ENCODE data around the gene CD81. TPM values are rescaled to one million over a fixed set of nuclear protein-coding genes. Genes with fewer than 3 reads are reported as not detected.

CD81 gene
- total RNA-seq, 3 donors from 2014 or later (not counting 1 experiment from before 2014, with no cell fraction given) = 263 to 292 (median 263) TPM

- no peak for ATAC-seq
- Histone ChIP-seq H3K27ac (ENCODE audit: low read length) (no peak overlapping the region), H3K4me3 (ENCODE audit: low read length) (no peak overlapping the region), H3K36me3 (ENCODE audit: control insufficient read depth, insufficient read depth, low read length) (no peaks in the 10 kb centered on the region), H3K9me3 (ENCODE audit: control insufficient read depth, insufficient read depth, low read length) (no peaks in the 10 kb centered on the region), H3K27me3 (ENCODE audit: control insufficient read depth, insufficient read depth, low read length) (no peaks in the 10 kb centered on the region), H3K4me1 (ENCODE audit: control insufficient read depth, insufficient read depth, low read length) (no peaks in the 10 kb centered on the region)
- Mint-ChIP-seq H3K27ac (no peak overlapping the region), H3K36me3 (no peaks in the 10 kb centered on the region), H3K27me3 (ENCODE audit: low read depth in 2 of 2) (no peaks in the 10 kb centered on the region), H3K4me1 (no peaks in the 10 kb centered on the region), H3K4me3 (no peak overlapping the region), H3K9me3 (no peaks in the 10 kb centered on the region)
- TF ChIP-seq CTCF (IDR thresholded peaks at IDR 0.05) = no peak
- 90% methylated on average over 13 of the region's 13 CpGs for WGBS (ENCODE audit: insufficient coverage)
- no peak for DNase-seq
- intact Hi-C loops (cut with micrococcal nuclease) = no loop called here
These were observed 49.1 kb downstream of the CD81 start for GRCh38 chr11:2426221-2426620.

- Mint-ChIP-seq H3K9me3 (no peaks in the 10 kb centered on the region), H3K27ac (no peak overlapping the region), H3K4me1 (peaks cover 0 to 5% of the 10 kb centered on the region in 2 donors), H3K27me3 (ENCODE audit: low read depth in 2 of 2) (no peaks in the 10 kb centered on the region), H3K4me3 (no peak overlapping the region), H3K36me3 (no peaks in the 10 kb centered on the region)
- no peak for ATAC-seq
- H3K4me3 ChIP-seq (ENCODE audit: low read length) = no peak overlapping the region
- TF ChIP-seq CTCF (IDR thresholded peaks at IDR 0.05) = no peak
- H3K36me3 ChIP-seq (ENCODE audit: control insufficient read depth, insufficient read depth, low read length) = no peaks in the 10 kb centered on the region
- no peak overlapping the region for H3K27ac ChIP-seq (ENCODE audit: low read length)
- DNase-seq = no peak
- intact Hi-C loops (cut with micrococcal nuclease) = no loop called here
- H3K27me3 ChIP-seq (ENCODE audit: control insufficient read depth, insufficient read depth, low read length) = no peaks in the 10 kb centered on the region
- H3K4me1 ChIP-seq (ENCODE audit: control insufficient read depth, insufficient read depth, low read length) = no peaks in the 10 kb centered on the region
- 92% methylated on average over 14 of the region's 14 CpGs for WGBS (ENCODE audit: insufficient coverage)
- H3K9me3 ChIP-seq (ENCODE audit: control insufficient read depth, insufficient read depth, low read length) = no peaks in the 10 kb centered on the region
These were observed 49.9 kb downstream of the CD81 start for GRCh38 chr11:2426826-2427521.

- Histone ChIP-seq H3K27ac (ENCODE audit: low read length) (no peak overlapping the region), H3K4me3 (ENCODE audit: low read length) (no peak overlapping the region), H3K27me3 (ENCODE audit: control insufficient read depth, insufficient read depth, low read length) (no peaks in the 10 kb centered on the region), H3K4me1 (ENCODE audit: control insufficient read depth, insufficient read depth, low read length) (no peaks in the 10 kb centered on the region), H3K36me3 (ENCODE audit: control insufficient read depth, insufficient read depth, low read length) (no peaks in the 10 kb centered on the region), H3K9me3 (ENCODE audit: control insufficient read depth, insufficient read depth, low read length) (no peaks in the 10 kb centered on the region)
- H3K4me1 Mint-ChIP-seq = peaks cover 0 to 5% of the 10 kb centered on the region in 2 donors
- WGBS (ENCODE audit: insufficient coverage) = 74% methylated on average over 12 of the region's 12 CpGs
- no peaks in the 10 kb centered on the region for H3K27me3 Mint-ChIP-seq (ENCODE audit: low read depth in 2 of 2)
- H3K36me3 Mint-ChIP-seq = no peaks in the 10 kb centered on the region
- H3K4me3 Mint-ChIP-seq = no peak overlapping the region
- H3K9me3 Mint-ChIP-seq = no peaks in the 10 kb centered on the region
- no peak for DNase-seq
- no peak for TF ChIP-seq CTCF (IDR thresholded peaks at IDR 0.05)
- intact Hi-C loops (cut with micrococcal nuclease) = loop anchor here (1.0 to 2.0 kb wide), 2 partner anchors 103 to 461 kb away; no protein-coding TSS in a partner anchor
- ATAC-seq = peak in 1 of 3 donors; percentile 5
- no peak overlapping the region for H3K27ac Mint-ChIP-seq
These were observed 50.7 kb downstream of the CD81 start for GRCh38 chr11:2427721-2428321.

Measured in natural killer cell (primary cell).